ENCODE data around the gene ALK.

- no peak for TF ChIP-seq POLR2A (IDR thresholded peaks at IDR 0.05; ENCODE audit: low read length)
- no peak for TF ChIP-seq GATA1 (IDR thresholded peaks at IDR 0.05; ENCODE audit: low read depth, low read length)
Observed at GRCh38 chr2:29269095-29269764, 652.2 kb downstream of the ALK start.
